ENCODE measurements around the gene VIT.

DNA sequence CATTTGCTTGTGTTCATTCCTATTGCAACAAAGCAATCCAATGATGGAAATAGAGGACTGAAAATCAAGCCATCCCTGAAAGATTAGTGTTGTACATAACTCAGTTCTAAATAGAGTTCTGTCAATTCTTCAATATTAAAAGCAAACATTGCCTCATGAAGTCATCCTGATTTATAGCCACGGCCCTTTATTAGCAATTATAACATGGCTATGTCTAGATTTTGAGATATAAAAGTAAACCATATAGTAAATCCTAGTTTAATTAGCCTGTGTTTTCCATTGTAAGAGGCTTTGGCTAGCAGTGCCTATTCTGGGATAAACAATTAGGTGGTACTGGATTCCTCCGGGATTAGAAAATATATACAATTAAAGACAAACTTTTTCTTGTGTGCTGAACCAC is 33.2 kb upstream of the VIT start:
- no peak for TF ChIP-seq POLR2A (IDR thresholded peaks at IDR 0.05)
- TF ChIP-seq, protein P1, sequence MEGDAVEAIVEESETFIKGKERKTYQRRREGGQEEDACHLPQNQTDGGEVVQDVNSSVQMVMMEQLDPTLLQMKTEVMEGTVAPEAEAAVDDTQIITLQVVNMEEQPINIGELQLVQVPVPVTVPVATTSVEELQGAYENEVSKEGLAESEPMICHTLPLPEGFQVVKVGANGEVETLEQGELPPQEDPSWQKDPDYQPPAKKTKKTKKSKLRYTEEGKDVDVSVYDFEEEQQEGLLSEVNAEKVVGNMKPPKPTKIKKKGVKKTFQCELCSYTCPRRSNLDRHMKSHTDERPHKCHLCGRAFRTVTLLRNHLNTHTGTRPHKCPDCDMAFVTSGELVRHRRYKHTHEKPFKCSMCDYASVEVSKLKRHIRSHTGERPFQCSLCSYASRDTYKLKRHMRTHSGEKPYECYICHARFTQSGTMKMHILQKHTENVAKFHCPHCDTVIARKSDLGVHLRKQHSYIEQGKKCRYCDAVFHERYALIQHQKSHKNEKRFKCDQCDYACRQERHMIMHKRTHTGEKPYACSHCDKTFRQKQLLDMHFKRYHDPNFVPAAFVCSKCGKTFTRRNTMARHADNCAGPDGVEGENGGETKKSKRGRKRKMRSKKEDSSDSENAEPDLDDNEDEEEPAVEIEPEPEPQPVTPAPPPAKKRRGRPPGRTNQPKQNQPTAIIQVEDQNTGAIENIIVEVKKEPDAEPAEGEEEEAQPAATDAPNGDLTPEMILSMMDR (IDR thresholded peaks at IDR 0.05), result no peak

All from prostate gland (tissue), 2 donors.